AG04450 (cell line): Measurements from ENCODE around the gene DYDC1. TPM values are rescaled to one million over a fixed set of nuclear protein-coding genes. Genes with fewer than 3 reads are reported as not detected.

Source experiments
- CTCF ChIA-PET: fragments of 300-600, 350-600 bp; formaldehyde crosslinking; extraction: SDS; loops from one replicate; lab custom pipeline; 2022; ENCODE audit warnings: antibody characterized with exemption, inconsistent platforms; lab: Charles Lee
- POLR2A ChIA-PET: fragments of 350-600 bp; formaldehyde crosslinking; extraction: SDS; loops from one replicate; lab custom pipeline; 2021; ENCODE audit warnings: antibody characterized with exemption, inconsistent platforms; lab: Yijun Ruan, JAX
- DNase-seq: peaks from one replicate; pipeline ENCODE4 v3.0.0-alpha.2; 2011; ENCODE audit warnings: low read depth, low spot score
- H3K27ac ChIP-seq: one replicate; pipeline ENCODE4 v1.5.1; 2012; ENCODE audit warnings: low read depth, low read length, control low read depth
- H3K27me3 ChIP-seq: one replicate; pipeline ENCODE4 v1.6.0; 2012; ENCODE audit warnings: low read length; ENCODE audit not compliant: control insufficient read depth, insufficient read depth
- H3K4me3 ChIP-seq: 2 replicates; pipeline ENCODE4 v1.5.1; 2011; ENCODE audit warnings: mild to moderate bottlenecking, low read depth, low read length, control low read depth
- H3K9me3 ChIP-seq: 2 replicates; pipeline ENCODE4 v1.5.1; 2012; ENCODE audit warnings: low read length; ENCODE audit not compliant: control insufficient read depth, insufficient read depth
- polyA plus RNA-seq: library from polyadenylated mRNA; depleted of rRNA; stranded (reverse); fragments of >200 nt; gene quantifications from 2 replicates; pipeline ENCODE4 v1.2.3, GENCODE V29; 2011
- TF ChIP-seq, protein P1 (sequence below): IDR thresholded peaks from 2 replicates; pipeline ENCODE4 v1.5.1; 2011; ENCODE audit warnings: low read depth, low read length, control low read depth, inconsistent platforms

The DYDC1 gene
- polyA plus RNA-seq, 1 experiment: not detected

DNA sequence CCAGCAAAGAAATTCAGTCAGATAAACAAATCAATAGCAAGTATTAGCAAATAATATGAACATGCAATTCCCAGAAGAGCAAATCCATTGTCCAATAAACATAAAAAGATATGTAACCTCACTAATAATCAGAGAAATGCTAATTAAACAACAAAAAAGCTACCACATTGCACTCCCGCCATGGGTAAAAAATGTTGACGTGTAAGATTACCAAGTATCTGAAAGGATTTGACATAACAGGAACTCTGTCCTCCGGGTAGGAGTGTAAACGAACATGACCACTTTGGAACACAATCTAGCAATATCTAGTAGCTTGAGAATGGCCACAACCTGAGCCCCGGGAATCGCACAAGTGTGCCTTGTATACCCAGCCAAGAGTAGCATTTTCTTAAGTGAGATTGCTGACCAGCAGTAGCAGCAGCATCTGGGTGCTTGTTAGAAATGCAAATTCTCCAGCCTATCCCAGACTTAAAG, 31.6 kb downstream of the DYDC1 start:
- DNase-seq: no peak
- TF ChIP-seq, protein P1, sequence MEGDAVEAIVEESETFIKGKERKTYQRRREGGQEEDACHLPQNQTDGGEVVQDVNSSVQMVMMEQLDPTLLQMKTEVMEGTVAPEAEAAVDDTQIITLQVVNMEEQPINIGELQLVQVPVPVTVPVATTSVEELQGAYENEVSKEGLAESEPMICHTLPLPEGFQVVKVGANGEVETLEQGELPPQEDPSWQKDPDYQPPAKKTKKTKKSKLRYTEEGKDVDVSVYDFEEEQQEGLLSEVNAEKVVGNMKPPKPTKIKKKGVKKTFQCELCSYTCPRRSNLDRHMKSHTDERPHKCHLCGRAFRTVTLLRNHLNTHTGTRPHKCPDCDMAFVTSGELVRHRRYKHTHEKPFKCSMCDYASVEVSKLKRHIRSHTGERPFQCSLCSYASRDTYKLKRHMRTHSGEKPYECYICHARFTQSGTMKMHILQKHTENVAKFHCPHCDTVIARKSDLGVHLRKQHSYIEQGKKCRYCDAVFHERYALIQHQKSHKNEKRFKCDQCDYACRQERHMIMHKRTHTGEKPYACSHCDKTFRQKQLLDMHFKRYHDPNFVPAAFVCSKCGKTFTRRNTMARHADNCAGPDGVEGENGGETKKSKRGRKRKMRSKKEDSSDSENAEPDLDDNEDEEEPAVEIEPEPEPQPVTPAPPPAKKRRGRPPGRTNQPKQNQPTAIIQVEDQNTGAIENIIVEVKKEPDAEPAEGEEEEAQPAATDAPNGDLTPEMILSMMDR: no peak
- ChIA-PET POLR2A (no interaction called here), CTCF (no interaction called here)
- Histone ChIP-seq H3K27me3 (no peaks in the 10 kb centered on the region), H3K9me3 (no peaks in the 10 kb centered on the region), H3K4me3 (no peak overlapping the region), H3K27ac (no peak overlapping the region)

DNA sequence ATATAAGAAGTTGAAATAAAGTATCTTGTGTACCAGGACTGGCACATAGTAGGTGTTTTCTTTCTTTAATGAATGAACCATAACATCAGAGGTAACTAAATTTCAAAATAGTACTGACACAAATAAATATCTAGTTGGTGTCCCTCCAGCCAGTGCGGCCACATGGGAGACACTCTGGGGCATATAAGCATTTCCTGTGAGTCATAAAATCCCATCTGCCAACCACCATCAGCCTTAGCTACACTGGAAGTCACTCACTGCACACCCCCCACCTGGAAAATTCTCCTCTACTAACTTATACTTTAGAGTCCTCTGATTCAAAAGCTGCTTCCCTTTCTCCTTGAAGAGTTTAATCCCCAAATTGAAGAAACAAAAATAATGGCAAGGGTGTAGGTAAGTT, 32.5 kb downstream of the DYDC1 start:
- Histone ChIP-seq H3K9me3 (no peaks in the 10 kb centered on the region), H3K27ac (no peak overlapping the region), H3K4me3 (no peak overlapping the region), H3K27me3 (no peaks in the 10 kb centered on the region)
- TF ChIP-seq, protein P1: no peak
- DNase-seq: no peak
- CTCF ChIA-PET: no interaction called here
- POLR2A ChIA-PET: no interaction called here

DNA sequence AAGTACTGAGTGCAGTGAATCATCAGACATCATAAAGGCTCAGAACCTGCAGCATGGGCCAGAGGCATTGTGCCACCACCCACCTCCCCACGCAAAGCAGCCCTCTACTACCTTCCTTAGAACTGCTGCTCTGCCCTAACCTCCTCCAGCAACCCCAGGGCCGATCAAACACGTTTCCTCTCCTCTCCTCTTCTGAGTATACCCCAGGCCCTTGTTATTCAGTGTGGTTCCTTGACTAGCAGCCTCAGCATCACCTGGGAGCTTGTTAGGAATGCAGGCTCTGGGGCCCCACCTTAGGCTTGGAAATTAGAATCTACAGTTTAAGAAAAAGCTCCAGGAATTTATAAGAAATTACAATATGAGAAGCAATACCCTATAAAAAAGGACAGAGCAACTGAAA, 33.2 kb downstream of the DYDC1 start:
- ChIA-PET CTCF (no interaction called here), POLR2A (no interaction called here)
- TF ChIP-seq, protein P1: no peak
- Histone ChIP-seq H3K27ac (no peak overlapping the region), H3K9me3 (no peaks in the 10 kb centered on the region), H3K4me3 (no peak overlapping the region), H3K27me3 (no peaks in the 10 kb centered on the region)
- DNase-seq: no peak

DNA sequence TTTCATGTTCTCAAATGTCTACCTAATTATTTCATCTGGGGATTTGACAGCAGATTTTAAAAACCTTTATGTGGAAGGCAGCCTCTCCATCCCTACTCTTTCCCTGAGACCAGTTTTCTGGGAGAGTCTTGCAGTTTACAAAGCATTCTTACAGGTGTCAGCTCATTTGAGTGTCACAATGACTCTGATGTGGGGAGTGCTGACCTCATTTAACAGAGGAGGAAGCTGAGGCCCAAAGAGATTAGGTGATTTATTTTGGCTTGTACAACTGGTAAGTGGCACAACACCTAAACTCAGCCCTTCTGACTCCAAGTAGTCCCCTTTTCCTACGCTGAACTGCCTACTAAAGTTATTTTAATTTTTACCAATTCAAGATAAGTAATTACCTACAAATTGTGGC, 33.8 kb downstream of the DYDC1 start:
- no peak for DNase-seq
- H3K27me3 ChIP-seq: no peaks in the 10 kb centered on the region
- H3K27ac ChIP-seq: no peak overlapping the region
- no peak overlapping the region for H3K4me3 ChIP-seq
- POLR2A ChIA-PET: no interaction called here
- TF ChIP-seq, protein P1: no peak
- CTCF ChIA-PET: no interaction called here
- no peaks in the 10 kb centered on the region for H3K9me3 ChIP-seq

DNA sequence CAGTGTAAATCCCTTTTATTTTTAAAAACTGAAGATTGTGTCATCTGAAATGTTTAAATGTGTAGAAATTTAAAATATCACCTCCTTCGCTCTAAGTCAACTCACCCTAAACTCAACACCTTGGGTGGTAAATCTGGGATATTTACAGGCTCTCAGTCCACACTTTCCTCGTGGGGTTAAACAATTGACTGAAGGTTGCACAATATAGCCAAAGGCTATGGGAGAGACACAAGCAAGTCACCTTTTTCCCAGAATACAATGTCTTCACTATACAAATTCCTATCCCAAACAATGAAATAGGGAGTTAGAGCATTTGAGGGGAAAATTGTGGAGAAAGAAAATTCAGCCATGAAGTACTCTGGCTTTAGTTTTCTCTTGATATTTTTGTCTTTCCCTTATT, 34.4 kb downstream of the DYDC1 start:
- TF ChIP-seq, protein P1: no peak
- Histone ChIP-seq H3K9me3 (no peaks in the 10 kb centered on the region), H3K27ac (no peak overlapping the region), H3K27me3 (no peaks in the 10 kb centered on the region), H3K4me3 (no peak overlapping the region)
- DNase-seq: no peak
- ChIA-PET CTCF (no interaction called here), POLR2A (no interaction called here)
